SK-N-MC (cell line): ENCODE measurements around the gene MAST2.

Source experiments
- DNase-seq: peaks from one replicate; pipeline ENCODE4 v3.0.0-alpha.2; 2011; ENCODE audit warnings: low read depth, low spot score
- H3K27ac ChIP-seq: fragments of 200-600 bp; sonication (generic); 2 replicates; pipeline ENCODE4 v1.5.1; 2016; ENCODE audit warnings: mixed run types
- H3K36me3 ChIP-seq: fragments of 200-600 bp; sonication (generic); 2 replicates; pipeline ENCODE4 v1.6.1; 2017; ENCODE audit warnings: antibody characterized with exemption, low read length, mixed read lengths; ENCODE audit not compliant: insufficient read depth
- H3K4me3 ChIP-seq: fragments of 200-600 bp; sonication (generic); 2 replicates; pipeline ENCODE4 v1.5.1; 2016
- H3K9ac ChIP-seq: fragments of 200-600 bp; sonication (generic); 2 replicates; pipeline ENCODE4 v1.8.0; 2017; ENCODE audit warnings: mixed run types, mixed read lengths; ENCODE audit not compliant: insufficient read length
- H3K9me3 ChIP-seq: fragments of 200-600 bp; sonication (generic); 2 replicates; pipeline ENCODE4 v1.6.1; 2017; ENCODE audit warnings: low read depth, mild to moderate bottlenecking, antibody characterized with exemption, low read length, moderate library complexity, mixed read lengths
- EZH2 ChIP-seq: fragments of 200-600 bp; sonication (generic); IDR thresholded peaks from one replicate; pipeline ENCODE4 v1.6.1; 2017; ENCODE audit warnings: antibody characterized with exemption
- FOXP2 ChIP-seq: optimal IDR thresholded peaks from 2 replicates; pipeline ENCODE3; 2011; ENCODE audit warnings: mild to moderate bottlenecking, moderate library complexity; ENCODE audit not compliant: insufficient read depth; ENCODE audit errors: extremely low read length, control extremely low read depth
- POLR2AphosphoS5 ChIP-seq: IDR thresholded peaks from 2 replicates; pipeline ENCODE4 v1.6.1; 2012; ENCODE audit warnings: mild to moderate bottlenecking, low read depth, low read length, borderline replicate concordance

Gene MAST2

DNA sequence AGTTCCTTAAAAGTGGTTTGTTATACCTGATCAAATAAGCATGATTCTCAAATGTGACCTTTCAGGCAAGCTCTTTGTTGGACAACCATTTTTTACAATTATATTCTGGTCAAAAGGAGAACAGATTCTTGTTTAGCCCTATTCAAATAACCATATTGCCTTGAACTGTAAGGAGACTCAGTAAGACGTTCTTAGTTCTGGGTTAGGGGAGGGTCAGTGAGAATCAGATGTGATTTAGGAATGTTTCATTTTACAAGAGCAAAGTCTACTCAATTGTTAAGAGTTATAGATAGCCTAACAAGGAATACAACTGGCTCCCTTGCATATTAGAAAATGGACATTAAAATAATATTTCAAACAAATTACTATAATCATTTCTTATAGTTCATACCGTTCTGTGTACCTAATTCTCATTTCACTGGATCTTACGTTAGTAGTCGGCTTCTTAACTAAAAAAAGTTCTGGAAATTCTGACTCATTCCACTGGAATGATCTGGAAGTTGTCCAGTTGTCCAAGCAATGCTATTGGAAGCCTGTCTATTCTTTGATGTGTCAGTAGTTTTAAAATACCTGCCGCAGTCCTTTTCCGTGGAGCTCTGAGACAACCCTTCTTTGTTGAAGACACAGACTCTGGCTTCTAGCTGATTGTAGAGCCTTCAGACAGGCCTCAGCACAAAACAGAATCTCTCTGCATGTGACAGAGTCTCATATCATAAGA lies 88.8 kb downstream of the MAST2 start:
- no peak for DNase-seq
- H3K27ac ChIP-seq: no peak overlapping the region
- no peak overlapping the region for H3K9ac ChIP-seq
- no peaks in the 10 kb centered on the region for H3K9me3 ChIP-seq
- TF ChIP-seq EZH2: no peak
- no peak for TF ChIP-seq FOXP2
- no peak for TF ChIP-seq POLR2AphosphoS5
- no peaks in the 10 kb centered on the region for H3K36me3 ChIP-seq
- no peak overlapping the region for H3K4me3 ChIP-seq

DNA sequence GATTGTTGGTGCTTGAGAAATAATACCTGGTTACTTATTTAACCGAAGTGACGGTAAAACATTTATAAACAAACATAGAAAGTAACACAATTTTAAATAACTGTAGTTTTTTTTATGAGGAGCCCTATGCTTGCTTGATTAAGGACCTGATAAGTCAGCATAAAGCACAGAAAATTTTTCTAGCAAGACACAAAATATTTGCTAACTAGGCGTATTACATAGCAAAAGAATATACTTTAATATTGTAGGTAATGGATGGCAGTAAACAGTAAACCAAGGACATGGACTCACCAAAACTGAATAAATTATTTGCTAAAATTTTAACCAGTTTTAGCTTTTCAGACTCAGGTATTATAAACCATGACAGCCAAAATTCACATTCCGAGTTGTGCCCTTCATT lies 90.9 kb downstream of the MAST2 start:
- no peak for TF ChIP-seq FOXP2
- no peak for TF ChIP-seq EZH2
- TF ChIP-seq POLR2AphosphoS5: no peak
- H3K4me3 ChIP-seq: no peak overlapping the region
- H3K36me3 ChIP-seq: no peaks in the 10 kb centered on the region
- H3K9me3 ChIP-seq: no peaks in the 10 kb centered on the region
- H3K27ac ChIP-seq: no peak overlapping the region
- DNase-seq: no peak
- H3K9ac ChIP-seq: no peak overlapping the region

DNA sequence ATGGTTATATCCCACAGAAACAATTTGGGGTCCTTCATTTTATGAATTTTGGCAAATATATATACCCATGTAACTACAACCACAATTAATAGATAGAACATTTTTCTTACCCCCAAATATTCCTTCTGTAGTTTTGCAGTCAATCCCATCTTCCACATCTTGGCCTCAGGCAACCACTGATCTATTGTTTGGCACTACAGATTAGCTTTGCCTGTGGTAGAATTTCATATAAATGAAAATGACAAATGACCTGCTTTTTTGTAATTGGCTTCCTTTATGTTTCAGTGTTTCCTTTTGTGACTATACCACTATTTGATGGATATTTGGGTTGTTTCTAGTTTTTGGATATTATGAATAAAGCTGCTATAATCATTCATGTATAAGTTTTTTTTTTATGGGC lies 91.5 kb downstream of the MAST2 start:
- TF ChIP-seq FOXP2 (no peak), POLR2AphosphoS5 (no peak), EZH2 (no peak)
- no peak overlapping the region for H3K9ac ChIP-seq

DNA sequence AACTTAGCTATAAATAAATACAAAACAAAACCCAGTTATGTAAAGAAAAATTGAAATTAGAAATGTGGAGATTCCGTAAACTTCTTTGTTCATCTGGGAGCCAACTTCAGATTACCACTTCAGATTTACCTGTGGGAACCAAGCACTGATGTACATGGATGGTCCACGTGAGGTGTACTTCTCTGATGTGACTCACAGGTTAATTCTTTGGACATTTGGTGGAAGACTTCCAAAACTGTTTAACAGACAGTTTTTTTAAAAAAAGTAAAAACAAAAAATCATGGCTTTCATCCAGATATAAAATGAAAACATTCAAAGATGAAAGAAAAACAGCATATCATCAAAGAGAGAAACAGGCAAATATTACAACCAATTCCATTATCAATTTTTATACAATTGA lies 92.0 kb downstream of the MAST2 start:
- TF ChIP-seq EZH2 (no peak), FOXP2 (no peak), POLR2AphosphoS5 (no peak)
- H3K36me3 ChIP-seq: no peaks in the 10 kb centered on the region
- H3K9me3 ChIP-seq: no peaks in the 10 kb centered on the region
- H3K9ac ChIP-seq: no peak overlapping the region
- no peak overlapping the region for H3K27ac ChIP-seq
- H3K4me3 ChIP-seq: no peak overlapping the region
- no peak for DNase-seq

More for the DNA sequence above, 91.5 kb downstream of the MAST2 start:
- H3K36me3 ChIP-seq: no peaks in the 10 kb centered on the region
- H3K27ac ChIP-seq: no peak overlapping the region
- no peak for DNase-seq
- H3K4me3 ChIP-seq: no peak overlapping the region
- H3K9me3 ChIP-seq: no peaks in the 10 kb centered on the region

DNA sequence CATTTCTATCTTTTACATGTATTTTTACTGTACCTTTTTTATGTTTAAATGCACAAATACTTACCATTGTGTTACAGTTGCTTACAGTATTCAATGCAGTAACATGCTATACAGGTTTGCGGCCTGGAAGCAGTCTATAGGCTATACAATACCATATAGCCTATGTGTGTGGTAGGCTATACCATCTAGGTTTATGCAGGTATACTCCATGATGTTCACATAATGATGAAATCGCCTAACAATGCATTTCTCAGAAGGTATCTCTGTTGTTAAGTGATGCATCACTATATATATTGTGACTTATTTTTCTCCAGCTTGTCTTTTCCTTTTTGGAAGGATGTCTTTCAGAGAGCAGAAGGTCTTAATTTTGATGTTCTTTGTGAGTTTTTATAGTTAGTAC lies 103.5 kb downstream of the MAST2 start:
- TF ChIP-seq POLR2AphosphoS5: no peak
- TF ChIP-seq FOXP2: no peak
- no peak for TF ChIP-seq EZH2
- Histone ChIP-seq H3K27ac (no peak overlapping the region), H3K9ac (no peak overlapping the region), H3K4me3 (no peak overlapping the region), H3K36me3 (no peaks in the 10 kb centered on the region), H3K9me3 (no peaks in the 10 kb centered on the region; the same call in 1 of the 2 replicates)
- DNase-seq: no peak

DNA sequence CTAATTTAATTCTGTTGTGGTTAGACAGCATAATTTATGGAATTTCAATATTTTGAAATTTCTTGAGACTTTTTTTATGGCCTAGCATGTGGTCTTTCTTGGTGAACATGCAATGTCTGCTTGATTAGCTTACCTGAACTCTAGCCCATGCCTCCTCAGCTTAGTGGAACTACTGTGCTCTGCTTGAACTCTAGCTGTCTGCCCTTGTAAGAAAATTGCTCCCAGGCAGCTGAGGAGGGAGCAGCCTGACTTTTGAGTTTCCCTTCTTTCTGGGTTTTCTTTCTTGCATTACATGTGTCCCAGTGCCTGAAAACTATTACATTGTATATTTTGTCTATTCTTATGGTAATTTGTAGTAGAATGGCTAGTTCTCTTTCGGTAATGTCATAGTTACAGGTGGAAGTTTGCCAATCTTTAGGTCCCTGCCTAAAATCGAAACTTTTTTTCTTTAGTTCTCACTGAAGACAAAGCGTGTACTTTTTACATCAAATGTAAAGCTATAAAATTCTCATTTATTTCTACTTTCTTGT lies 105.3 kb downstream of the MAST2 start:
- Histone ChIP-seq H3K9ac (no peak overlapping the region), H3K9me3 (no peaks in the 10 kb centered on the region), H3K36me3 (no peaks in the 10 kb centered on the region), H3K4me3 (no peak overlapping the region), H3K27ac (no peak overlapping the region)
- DNase-seq: no peak
- TF ChIP-seq EZH2 (no peak), FOXP2 (no peak), POLR2AphosphoS5 (no peak)

DNA sequence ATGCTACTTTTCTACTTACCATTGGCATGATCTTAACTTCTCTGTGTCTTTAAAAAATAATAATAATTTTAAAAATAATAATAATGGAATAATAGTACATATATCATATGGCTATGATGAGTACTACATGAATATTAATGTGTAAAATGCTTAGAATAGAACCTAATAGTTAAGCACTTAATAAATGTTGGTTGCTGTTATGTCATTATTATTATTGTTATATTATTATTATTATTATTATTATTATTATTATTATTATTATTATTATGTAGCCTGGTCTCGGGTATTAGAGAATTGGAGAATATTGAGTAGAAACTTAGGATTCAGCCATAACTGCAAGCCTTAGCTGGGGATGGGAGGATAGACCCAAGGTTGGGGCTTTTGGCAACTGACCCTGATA lies 108.2 kb downstream of the MAST2 start:
- no peaks in the 10 kb centered on the region for H3K9me3 ChIP-seq
- no peak overlapping the region for H3K27ac ChIP-seq
- no peak overlapping the region for H3K9ac ChIP-seq
- H3K36me3 ChIP-seq: no peaks in the 10 kb centered on the region
- no peak overlapping the region for H3K4me3 ChIP-seq
- DNase-seq: no peak
- TF ChIP-seq POLR2AphosphoS5: no peak
- TF ChIP-seq EZH2: no peak
- no peak for TF ChIP-seq FOXP2

DNA sequence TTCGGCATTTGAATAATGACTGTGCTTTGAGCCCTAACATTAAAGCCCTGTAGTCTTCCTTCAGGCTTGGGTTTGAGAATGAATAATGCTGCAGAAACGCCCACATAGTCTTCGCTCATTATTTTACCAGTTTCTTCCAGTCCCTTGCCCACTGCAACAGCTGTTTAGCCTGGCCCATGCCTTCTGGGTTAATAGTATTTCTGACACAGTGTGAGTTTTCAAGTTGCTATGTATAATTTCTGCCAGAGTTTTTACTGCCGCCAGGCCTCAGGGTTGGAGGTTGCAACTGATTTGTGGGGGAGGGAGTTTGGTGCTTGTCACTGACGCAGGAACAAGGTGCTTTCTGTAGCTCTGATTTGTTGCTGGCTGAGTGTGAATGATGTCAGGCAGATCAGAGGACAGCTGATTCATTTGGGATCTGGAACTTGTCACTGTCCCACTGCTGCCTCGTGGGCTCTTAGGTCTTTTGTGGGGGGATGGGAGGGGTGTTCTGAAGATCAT lies 109.8 kb downstream of the MAST2 start:
- Histone ChIP-seq H3K4me3 (no peak overlapping the region), H3K27ac (no peak overlapping the region), H3K9ac (no peak overlapping the region), H3K9me3 (no peaks in the 10 kb centered on the region), H3K36me3 (no peaks in the 10 kb centered on the region)
- TF ChIP-seq EZH2 (no peak), FOXP2 (no peak), POLR2AphosphoS5 (no peak)
- no peak for DNase-seq
